Subcutaneous preadipocyte (primary cell): ENCODE measurements around the gene FAM89A. TPM values are rescaled to one million over a fixed set of nuclear protein-coding genes. Genes with fewer than 3 reads are reported as not detected.

ENCODE experiments used
- total RNA-seq: library from RNA; depleted of rRNA; stranded (reverse); fragments of >200 nt; gene quantifications from 2 replicates; pipeline ENCODE4 v1.2.3, GENCODE V29; 2012

FAM89A gene
- total RNA-seq, result 4.1 and 5.5 TPM in 2 replicates

DNA sequence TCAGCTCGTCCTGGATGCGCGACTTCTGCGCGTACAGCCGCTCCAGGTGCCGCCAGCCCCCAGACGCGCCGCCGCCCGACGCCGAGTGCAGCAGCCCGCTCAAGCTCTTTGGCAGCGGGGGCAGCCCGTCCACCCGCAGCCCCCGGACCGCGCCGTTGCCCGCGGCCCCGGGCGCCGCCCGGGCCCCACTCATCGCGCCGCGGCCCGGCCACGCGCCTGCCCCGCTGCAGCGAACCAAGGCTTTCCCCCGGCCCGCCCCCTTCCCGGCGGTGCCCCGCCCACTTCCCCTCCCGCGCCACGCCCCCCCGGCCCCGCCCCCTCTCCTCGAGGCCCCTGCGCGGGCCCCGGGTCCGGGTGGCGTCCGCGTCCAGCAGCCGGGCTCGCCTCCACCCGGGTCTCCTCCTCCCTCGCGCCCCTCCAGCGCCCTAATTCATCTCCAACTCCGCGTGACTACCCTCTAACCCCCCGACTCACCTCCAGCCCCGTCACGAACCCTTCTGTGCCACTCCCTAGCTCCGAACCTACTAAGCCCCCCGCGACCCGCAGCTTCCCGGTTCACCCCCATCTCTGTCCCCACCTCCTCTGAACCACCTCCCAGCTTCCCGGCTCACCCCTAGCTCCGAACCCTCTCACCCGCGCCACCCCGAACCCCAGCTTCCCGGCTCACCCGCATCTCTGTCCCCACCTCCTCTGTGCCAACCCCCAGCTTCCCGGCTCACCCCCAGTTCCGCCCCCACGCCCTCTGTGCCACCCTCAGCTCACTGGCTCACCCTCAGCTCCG lies at the start of gene FAM89A:
FAM89A (minus strand) TSS at position 236 of the 781 bp plus-strand sequence; CDS start at position 193, 43 bp downstream.

DNA sequence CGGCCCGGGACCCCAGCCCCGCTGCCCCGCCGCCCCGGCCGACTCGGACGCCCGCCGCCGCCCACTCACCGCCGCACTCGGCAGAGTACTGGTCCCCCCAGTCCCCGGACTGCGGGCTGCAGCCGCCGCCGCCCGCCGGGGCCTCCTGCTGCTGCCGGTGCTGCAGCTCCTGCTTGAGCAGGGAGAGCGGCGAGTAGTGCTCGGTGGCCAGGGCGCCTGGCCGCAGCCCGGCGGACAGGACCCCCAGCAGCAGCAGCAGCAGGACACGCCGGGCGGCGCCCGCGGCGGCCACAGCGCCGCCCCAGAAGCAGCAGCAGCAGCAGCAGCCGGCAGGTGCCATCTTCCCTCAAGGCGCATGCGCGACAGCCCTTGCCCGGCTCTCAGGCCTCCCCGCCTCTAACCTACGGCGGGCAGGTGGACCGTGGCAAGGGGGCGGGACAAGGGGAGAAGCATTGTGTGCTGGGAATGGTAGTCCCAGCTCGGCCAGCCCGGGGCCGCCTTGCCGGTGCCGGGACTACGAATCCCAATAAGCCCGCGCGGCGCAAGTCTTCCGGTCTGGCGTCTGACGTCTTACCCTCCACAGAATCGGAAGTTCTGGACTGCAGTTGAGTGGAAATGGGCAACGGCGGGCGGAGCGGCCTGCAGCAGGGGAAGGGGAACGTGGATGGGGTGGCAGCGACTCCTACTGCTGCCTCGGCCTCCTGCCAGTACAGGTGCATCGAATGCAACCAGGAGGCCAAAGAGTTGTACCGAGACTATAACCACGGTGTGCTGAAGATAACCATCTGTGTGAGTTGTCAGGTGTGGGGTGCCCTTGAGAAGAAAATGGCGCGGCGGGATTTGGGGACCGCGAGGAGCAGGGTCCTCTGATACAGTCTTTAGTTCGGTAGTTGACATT lies 61.3 kb downstream of the FAM89A start, which contains the start of the genes ARV1 and TTC13:
ARV1 (plus strand) TSS at position 604 of the 898 bp plus-strand sequence; CDS start at position 616, 12 bp downstream.
TTC13 (minus strand) TSS at position 371 of the 898 bp plus-strand sequence; CDS start at position 340, 31 bp downstream.

Other genes starting within 250 kb of the FAM89A start
- 37.3 and 43.0 TPM in 2 replicates for gene C1orf198, start 171.7 kb downstream of the FAM89A start, total RNA-seq
- gene TTC13, start 61.4 kb downstream of the FAM89A start, total RNA-seq, result 7.3 and 8.2 TPM in 2 replicates
- 10.4 and 17.6 TPM in 2 replicates for gene ARV1, start 61.2 kb downstream of the FAM89A start, total RNA-seq
- gene TRIM67, start 121.8 kb upstream of the FAM89A start, total RNA-seq, result under 0.01 TPM in 1 of 2 replicates, not detected in the other
- gene GNPAT, start 201.0 kb upstream of the FAM89A start, total RNA-seq, result 41.5 and 51.8 TPM in 2 replicates